ENCODE measurements around the gene CENPF. TPM values are rescaled to one million over a fixed set of nuclear protein-coding genes. Genes with fewer than 3 reads are reported as not detected.
A peak's percentile ranks its signal among the peaks of the same experiment; 100 is the strongest.

The CENPF gene
- total and polyA plus RNA-seq, 2 of the 13 experiments (the other 11 are each of a cell fraction or from before 2014, with no cell fraction given) = 14.7 to 84.9 TPM

DNA sequence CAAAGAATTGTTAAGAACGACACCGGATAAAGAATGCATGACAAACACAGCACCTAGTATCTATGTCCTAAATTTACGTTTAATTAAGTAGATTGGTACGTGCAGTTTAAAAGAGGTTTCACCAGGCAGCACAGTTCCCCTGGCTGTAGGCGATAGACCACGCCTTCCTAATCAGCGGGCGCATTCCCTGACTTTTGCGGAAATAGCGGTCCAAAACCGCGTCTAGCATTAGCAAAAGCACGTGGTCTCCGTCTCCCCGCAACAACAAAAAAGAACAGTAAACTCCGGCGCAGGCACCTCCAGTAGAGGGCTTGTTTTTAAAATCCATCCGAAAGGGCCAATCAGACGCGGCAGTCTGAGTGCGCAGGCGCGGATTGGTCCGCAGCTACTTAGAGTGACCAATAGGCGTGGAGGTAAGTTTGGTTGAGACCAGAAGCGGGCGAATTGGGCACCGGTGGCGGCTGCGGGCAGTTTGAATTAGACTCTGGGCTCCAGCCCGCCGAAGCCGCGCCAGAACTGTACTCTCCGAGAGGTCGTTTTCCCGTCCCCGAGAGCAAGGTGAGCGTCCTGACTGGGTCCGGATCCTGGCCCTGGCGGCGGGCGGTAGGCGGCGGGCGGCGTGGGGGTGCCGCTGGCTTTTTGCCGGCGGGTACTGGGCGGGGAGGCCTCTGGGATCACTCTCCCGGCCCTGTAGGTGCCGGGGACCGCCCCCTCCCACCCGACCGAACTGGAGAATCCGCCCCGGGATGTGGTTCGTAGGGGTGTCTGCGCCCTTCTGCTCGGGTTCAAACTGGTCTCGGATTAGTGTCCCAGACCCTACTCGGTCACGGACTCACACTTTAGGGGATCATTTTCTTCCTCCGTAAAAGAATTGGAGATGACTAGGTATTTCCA, at the start of gene CENPF (continued):
- TF ChIP-seq TFE3 (CRISPR knock-in tag; IDR thresholded peaks at IDR 0.05) (peak; percentile 76), PAXIP1 (CRISPR knock-in tag; conservative IDR thresholded peaks at IDR 0.05) (peak; percentile 29; the same call in 1 of the 2 replicates), ZNF253 (CRISPR knock-in tag; IDR thresholded peaks at IDR 0.05; ENCODE audit: borderline replicate concordance) (peak; percentile 93), ZNF562 (CRISPR knock-in tag; IDR thresholded peaks at IDR 0.05; ENCODE audit: borderline replicate concordance) (peak; percentile 84), RELA (CRISPR knock-in tag; IDR thresholded peaks at IDR 0.05) (no peak), MTA1 (CRISPR knock-in tag; IDR thresholded peaks at IDR 0.05; ENCODE audit: borderline replicate concordance) (no peak), ZMYM4 (CRISPR knock-in tag; IDR thresholded peaks at IDR 0.05) (peak; percentile 98), CSRNP2 (CRISPR knock-in tag; conservative IDR thresholded peaks at IDR 0.05; ENCODE audit: low read depth) (peak; percentile 92), PAF1 (CRISPR knock-in tag; IDR thresholded peaks at IDR 0.05) (no peak), FOSL2 (CRISPR knock-in tag; IDR thresholded peaks at IDR 0.05) (0 out of 2 replicates have a peak, but pooled peaks have one; percentile 6), ZNF337 (CRISPR knock-in tag; IDR thresholded peaks at IDR 0.05; ENCODE audit: borderline replicate concordance, low read depth) (0 out of 2 replicates have a peak, but pooled peaks have one; percentile 27), ZNF30 (CRISPR knock-in tag; IDR thresholded peaks at IDR 0.05) (no peak), FOXK2 (IDR thresholded peaks at IDR 0.05) (peak; percentile 94)
- TF ChIP-seq, protein P1, sequence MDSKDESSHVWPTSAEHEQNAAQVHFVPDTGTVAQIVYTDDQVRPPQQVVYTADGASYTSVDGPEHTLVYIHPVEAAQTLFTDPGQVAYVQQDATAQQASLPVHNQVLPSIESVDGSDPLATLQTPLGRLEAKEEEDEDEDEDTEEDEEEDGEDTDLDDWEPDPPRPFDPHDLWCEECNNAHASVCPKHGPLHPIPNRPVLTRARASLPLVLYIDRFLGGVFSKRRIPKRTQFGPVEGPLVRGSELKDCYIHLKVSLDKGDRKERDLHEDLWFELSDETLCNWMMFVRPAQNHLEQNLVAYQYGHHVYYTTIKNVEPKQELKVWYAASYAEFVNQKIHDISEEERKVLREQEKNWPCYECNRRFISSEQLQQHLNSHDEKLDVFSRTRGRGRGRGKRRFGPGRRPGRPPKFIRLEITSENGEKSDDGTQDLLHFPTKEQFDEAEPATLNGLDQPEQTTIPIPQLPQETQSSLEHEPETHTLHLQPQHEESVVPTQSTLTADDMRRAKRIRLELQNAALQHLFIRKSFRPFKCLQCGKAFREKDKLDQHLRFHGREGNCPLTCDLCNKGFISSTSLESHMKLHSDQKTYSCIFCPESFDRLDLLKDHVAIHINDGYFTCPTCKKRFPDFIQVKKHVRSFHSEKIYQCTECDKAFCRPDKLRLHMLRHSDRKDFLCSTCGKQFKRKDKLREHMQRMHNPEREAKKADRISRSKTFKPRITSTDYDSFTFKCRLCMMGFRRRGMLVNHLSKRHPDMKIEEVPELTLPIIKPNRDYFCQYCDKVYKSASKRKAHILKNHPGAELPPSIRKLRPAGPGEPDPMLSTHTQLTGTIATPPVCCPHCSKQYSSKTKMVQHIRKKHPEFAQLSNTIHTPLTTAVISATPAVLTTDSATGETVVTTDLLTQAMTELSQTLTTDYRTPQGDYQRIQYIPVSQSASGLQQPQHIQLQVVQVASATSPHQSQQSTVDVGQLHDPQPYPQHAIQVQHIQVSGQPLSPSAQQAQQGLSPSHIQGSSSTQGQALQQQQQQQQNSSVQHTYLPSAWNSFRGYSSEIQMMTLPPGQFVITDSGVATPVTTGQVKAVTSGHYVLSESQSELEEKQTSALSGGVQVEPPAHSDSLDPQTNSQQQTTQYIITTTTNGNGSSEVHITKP (CRISPR knock-in tag; IDR thresholded peaks at IDR 0.05; ENCODE audit: low read depth) = peak; percentile 46; the same call in 1 of the 2 replicates
